OCI-LY3 (cell line): ENCODE results near the gene PXDC1.

Experiments used
- EZH2phosphoT487 ChIP-seq: fragments of 200-600 bp; shearing (Covaris generic); IDR thresholded peaks from 2 replicates; pipeline ENCODE4 v1.6.1; 2018; ENCODE audit warnings: antibody characterized with exemption, mixed run types, low read depth
- TF ChIP-seq, protein P1 (sequence below): fragments of 200-600, 300-600 bp; sonication (generic); IDR thresholded peaks from 2 replicates; pipeline ENCODE4 v1.5.1; 2014; ENCODE audit warnings: antibody characterized with exemption, low read length, low read depth

GRCh38 chr6:3708540-3708939, 43.0 kb downstream of the PXDC1 start:
- TF ChIP-seq, protein P1, sequence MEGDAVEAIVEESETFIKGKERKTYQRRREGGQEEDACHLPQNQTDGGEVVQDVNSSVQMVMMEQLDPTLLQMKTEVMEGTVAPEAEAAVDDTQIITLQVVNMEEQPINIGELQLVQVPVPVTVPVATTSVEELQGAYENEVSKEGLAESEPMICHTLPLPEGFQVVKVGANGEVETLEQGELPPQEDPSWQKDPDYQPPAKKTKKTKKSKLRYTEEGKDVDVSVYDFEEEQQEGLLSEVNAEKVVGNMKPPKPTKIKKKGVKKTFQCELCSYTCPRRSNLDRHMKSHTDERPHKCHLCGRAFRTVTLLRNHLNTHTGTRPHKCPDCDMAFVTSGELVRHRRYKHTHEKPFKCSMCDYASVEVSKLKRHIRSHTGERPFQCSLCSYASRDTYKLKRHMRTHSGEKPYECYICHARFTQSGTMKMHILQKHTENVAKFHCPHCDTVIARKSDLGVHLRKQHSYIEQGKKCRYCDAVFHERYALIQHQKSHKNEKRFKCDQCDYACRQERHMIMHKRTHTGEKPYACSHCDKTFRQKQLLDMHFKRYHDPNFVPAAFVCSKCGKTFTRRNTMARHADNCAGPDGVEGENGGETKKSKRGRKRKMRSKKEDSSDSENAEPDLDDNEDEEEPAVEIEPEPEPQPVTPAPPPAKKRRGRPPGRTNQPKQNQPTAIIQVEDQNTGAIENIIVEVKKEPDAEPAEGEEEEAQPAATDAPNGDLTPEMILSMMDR = no peak
- TF ChIP-seq EZH2phosphoT487 = no peak
